HG03439 (cell line): ENCODE results near the gene PTDSS2.
A peak's percentile ranks its signal among the peaks of the same experiment; 100 is the strongest.

Experiments used
- ATAC-seq: cut with Tn5 transposase; IDR thresholded peaks from one replicate; pipeline ENCODE4 v1.9.1; 2021; ENCODE audit warnings: mild to moderate bottlenecking, moderate library complexity; ENCODE audit not compliant: unreplicated experiment

Gene PTDSS2

DNA sequence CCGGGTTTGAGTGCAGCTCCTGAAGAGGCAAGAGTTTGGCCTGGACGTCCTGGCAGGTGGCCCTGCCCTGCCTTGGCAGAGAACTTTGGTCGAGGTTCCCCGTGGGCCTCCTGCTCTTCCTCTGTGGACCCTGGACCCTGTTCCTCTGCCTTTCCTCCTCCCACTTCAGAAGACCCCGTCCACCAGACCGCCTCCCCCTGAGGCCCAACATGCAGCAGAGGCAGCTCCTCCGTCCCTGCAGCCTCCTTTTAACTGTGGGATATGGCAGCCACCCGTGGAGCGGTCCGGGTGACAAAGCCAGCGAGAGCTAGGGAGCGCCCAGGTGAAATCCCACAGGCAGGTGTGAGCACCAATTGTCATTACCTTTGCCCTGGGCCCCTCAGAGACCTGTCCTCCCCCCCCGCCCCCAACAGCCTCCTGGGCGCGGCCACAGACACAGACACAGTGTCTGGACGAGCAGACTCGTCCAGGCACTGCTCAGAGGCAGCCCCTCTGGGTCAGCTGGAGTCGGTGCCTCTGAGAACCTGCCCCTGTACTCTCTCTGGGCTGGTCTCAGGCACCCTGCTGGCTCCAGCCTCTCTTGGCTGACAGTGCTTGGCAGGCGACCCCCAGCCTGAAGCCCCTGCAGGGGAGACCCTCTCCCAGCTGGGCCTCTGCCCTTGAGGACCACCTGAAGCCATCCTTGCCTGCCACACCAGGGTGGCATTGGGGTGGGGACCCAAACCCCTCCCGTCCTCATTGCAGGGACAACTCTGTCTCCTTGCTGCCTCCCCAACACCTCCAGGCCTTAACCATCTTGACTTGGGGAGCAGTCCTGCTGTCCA lies 4.1 kb upstream of the PTDSS2 start:
- no peak for ATAC-seq

DNA sequence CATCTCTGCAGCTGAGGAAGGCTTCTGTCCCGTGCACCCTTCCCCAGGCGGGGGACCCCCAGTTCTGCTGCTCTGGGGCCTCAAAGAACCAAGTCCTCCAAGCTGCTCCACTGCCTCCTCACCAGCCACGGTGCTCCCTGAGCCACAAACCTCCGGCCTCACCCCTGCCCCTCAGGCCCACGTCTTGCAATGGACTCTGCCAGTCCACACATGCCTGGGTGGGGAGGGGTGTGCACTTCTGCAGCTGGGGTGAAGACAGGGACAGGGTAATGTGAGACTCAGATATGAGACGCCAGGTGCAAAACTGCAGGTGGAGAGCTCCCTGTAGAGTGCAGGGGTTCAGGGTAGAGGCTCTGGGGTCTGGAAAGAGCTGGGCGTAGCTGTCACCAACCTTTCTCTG lies 3.2 kb upstream of the PTDSS2 start:
- no peak for ATAC-seq

GRCh38 chr11:447923-448731 lies 2.0 kb upstream of the PTDSS2 start:
- ATAC-seq: peak; percentile 42

DNA sequence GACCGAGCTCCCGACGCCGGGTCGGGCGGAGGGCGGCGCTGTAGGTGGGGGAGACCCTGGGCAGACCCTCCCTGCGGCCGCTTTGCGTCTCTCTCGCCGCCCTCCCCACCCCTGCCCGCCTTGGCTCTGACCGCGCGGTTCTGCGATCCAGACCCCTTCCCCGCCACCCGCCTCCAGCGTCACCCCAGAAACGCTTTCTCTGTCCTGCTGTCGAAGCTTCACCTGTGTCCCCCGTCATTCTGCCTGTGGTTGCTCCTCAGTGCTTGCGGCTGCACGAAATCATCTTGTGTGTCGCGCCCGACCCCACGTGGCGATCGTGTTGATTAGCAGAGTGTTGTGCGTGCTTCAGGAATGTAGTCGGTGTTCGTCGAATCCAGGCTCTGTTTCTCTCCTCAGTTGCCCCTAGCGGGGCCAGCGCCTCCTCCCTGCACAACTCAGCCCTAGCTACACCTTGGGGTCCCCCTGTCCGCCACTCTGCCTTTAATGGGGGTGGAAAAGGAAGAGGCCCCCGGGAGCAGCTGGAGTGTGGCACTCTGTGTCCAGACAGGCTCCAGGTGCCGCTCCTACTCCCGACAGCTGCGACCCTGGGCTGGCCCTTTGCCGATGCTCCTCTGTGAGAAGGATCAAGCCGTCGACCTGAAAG lies 851 bp downstream of the PTDSS2 start:
- ATAC-seq: peak; percentile 13

GRCh38 chr11:451738-452137 lies 1.7 kb downstream of the PTDSS2 start:
- ATAC-seq: no peak

GRCh38 chr11:452203-452744 lies 2.2 kb downstream of the PTDSS2 start:
- ATAC-seq: no peak

- no peak for ATAC-seq
These were observed 2.9 kb downstream of the PTDSS2 start for GRCh38 chr11:452916-453527.

GRCh38 chr11:453564-453963 lies 3.5 kb downstream of the PTDSS2 start:
- ATAC-seq: no peak

DNA sequence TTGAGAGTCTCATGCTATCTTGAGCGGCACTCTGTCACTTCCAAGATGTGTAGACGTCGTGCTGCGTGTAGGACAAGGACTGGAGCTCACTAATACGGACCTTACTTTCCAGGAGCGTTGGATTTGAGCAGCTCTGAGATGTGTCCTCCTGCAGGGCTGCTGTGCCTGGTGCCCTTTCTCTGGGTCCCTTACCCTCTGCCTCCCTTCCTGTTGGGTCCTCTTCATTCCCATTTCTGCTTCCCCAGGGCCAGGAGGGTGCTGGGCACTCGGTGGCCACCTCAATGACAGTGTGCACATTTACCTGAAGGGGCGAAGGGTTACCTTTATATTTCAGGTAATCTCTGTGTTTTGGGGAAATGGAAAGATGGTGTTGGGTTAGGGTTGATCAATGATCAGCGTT lies 4.0 kb downstream of the PTDSS2 start:
- no peak for ATAC-seq

- ATAC-seq: no peak
These were observed 4.9 kb downstream of the PTDSS2 start for GRCh38 chr11:454801-455565.

- no peak for ATAC-seq
These were observed 5.6 kb downstream of the PTDSS2 start for GRCh38 chr11:455566-456147.

GRCh38 chr11:456533-456932 lies 6.5 kb downstream of the PTDSS2 start:
- ATAC-seq: no peak

DNA sequence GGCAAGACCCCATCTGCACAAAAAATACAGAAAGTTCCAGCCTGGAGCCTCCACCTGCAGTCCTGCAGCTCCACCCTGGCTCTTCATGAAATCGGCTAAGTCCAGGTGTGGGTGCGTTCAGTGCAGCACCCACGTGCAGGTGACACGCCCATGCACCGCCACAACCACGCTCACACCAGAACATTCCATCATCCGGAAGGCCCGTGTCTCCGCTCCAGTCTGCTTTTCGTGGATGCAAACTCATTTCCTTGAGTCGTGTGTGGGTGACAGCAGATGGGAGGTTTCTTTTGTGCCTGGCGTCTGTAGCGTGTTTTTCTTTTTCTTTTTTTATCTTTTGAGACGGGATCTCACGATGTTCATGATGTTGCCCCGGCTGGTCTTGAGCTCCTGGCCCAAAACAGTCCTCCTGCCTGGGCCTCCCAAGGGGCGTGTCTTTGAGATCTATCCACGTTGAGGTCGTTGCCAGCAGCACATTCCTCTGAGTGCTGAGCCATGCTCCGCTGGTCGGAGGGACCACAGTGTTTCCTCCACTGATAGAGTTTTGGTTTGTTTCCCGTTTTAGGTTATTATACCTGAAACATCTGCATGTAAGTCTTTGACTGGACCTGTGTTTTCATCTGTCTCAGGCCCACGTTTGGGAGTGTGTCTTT lies 7.2 kb downstream of the PTDSS2 start:
- ATAC-seq: no peak

DNA sequence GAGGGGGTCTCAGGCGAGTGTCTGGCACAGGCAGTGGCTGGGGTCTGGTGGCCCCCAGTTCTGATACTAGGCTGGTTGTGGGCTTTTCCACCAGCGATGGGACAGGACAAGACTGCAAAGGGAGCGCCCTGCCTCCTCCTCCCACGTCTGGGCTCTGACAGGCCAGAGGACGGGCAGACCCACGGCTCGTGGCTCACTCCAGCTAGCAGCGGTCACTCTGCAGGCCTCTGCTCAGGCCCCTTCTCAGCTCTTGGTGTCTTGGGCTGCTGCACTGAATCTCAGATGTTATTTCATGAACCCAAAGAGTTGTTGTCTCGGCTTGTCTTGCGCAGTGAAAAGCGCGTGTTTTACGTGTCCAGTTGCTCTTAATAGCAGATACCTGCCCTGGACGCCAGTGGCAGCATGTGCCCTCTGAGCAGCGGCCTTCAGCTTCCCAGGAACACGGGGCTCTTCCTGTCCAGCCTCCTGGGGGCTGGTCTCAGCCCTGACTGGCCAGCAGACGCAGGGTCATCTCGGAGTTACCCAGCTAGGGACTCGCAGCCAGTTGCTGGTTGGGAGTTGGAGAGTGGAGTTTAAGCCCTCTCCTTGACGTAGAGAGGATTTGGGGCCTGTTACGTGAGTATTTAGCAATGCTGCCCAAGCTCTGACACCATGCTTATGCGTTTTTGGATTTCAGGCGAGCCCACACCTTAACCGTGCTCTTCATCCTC lies 9.6 kb downstream of the PTDSS2 start:
- no peak for ATAC-seq

DNA sequence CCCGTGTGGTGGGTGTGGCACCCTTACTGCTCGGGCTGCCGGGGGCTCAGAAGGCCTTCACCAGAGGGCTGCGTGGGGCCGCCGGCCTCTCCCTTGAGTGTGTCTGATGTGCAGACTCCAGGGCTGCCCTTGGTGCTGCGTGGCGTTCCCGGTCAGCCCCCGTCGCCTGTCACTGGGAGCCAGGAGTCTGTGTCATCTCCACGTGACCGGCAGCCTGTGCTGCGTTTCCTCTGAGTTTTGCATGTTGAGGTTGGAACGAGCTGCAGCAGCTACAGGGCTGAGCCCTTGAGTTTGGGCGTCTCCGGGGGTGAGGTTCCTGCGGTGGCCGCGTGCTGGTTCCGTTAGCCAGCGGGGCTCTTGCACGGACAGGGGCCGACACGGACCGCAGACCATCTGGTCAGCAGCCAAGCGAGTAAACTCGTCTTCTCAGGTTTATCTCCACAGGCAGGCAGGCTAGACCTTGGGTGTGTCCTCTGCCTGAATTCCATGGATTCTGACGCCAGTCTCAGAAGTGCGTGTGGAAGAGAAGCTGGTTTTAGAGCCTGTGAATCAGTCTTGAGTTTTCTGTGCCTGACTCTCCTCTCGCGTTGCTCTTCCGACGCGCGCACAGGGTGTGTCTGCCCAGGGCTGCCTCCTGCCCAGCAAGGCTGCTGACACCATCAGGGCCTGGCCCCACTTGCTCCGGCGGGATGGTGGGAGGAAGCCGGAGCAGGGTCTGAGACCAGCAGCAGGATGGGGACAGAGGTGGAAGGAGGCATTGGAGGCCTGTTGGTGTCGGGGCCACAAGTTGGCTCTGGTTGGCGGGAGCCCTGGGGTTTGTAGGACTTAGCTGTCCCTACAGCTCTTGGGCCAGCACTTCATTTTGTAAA lies 10.5 kb downstream of the PTDSS2 start:
- ATAC-seq: no peak

GRCh38 chr11:461626-462025 lies 11.5 kb downstream of the PTDSS2 start:
- ATAC-seq: no peak

DNA sequence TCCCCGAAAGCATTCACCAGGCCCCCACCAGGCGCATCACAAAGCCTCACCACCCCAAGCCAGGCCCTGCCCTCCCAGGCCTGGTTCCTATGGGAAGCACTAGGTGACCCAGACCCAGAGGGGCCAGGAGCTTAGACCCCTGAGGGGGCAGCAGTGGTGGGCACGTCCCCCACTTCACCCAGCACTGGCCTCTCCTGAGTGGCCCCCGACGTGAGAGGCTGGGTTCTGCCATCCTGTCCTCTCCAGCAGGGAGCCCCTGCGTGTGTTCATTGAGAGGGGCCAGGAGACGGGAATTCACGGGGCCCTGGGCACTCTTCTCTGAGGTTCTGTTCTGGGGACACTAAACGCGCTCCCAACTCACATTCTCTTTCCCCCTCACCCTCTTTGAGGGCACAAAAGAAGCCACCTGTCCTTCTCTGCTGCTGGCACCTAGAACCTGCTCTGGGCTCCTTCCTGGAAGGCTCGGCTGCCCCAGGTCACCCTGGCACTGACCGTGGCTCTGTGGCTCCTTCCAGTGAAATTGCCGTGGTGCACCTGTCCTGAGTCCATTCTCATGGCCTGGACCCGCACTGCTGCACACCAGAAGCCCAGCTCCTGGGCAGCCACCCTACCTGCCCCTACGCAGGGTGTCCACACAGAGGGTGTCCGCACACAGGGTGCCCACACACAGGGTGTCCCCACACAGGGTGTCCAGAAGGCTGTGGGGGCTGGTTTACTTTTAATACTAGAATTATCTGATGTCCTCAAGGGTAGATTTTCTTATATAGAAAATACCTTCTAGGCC lies 12.2 kb downstream of the PTDSS2 start:
- ATAC-seq: no peak
